Muscle of back (tissue), 11 donors: ENCODE results near the gene APC2. TPM values are rescaled to one million over a fixed set of nuclear protein-coding genes. Genes with fewer than 3 reads are reported as not detected.
"Not testable (repeated sequence)": the region's sequence is repeated elsewhere in the genome, so short reads cannot be mapped to it uniquely, and the experiment has no call there.

Source experiments
- DNase-seq, 3 donors: peaks; one replicate each; pipeline versions ENCODE4 v3.0.0 to v3.0.0-alpha.2; 2013
- polyA plus RNA-seq, 10 donors: library from polyadenylated mRNA; unstranded; fragments of 120-200 nt; gene quantifications; one replicate each; pipeline ENCODE4 v1.2.1, GENCODE V29; 2013; ENCODE audit not compliant: insufficient read length in 10 of 10

APC2 gene
- polyA plus RNA-seq, 10 donors: 0.47 to 1.2 (median 0.82) TPM

DNA sequence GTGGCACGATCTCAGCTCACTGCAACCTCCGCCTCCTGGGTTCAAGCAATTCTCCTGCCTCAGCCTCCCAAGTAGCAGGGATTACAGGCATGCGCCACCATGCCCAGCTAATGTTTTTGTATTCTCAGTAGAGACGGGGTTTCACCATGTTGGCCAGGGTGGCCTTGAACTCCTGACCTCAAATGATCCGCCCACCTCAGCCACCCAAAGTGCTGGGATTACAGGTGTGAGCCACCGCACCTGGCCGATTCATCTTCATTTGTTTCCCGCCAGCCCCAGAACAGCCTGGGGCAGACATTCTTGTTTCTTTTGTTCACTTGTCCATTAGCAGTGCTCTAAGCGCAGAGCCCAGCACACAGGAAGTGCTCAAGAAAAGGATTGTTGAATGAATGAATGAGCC, 27.1 kb downstream of the APC2 start:
- DNase-seq: not testable (repeated sequence)

DNA sequence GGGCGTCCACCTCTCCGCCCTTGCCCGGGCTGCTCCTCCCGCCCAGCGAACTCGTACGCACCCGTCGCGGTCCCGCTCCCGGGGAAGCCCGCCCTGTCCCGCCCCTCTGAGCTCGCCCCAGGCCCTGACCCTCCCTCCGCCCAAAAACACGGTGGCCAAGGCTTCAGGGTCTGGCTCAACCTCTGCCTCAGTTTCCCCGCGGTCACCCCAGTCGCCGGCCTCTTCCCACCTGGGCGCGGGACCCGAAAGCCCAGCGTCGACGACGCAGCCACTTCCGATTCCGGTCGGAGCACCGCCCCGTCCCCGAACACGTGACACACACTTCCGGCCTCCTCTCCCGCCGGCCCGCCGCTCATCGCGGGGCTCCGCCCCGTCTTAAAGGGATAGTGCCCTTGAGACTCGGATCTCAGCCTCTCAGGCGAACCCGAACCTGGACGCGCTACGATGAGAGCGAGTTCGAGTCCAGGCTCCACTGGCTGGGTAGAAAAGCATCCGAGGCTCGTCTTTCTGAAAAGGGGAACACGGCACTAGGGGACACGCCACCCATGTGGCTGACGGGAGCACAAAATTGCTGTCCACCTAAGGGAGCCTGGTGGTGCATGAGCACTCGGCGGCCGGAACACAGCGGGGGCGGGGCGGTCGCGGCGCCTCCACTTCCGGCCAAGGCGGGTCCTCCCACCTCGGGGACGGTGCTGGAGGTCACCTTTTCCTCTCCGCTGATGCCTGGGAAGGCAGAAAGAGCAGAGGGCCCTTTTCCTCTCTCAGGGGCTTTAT, 29.2 kb downstream of the APC2 start, which contains the start of gene C19orf25:
Gene C19orf25, minus strand, starts transcription at position 282 of the 774 bp plus-strand sequence. CDS start 312 bp downstream, outside the sequence.
- DNase-seq: peak; percentile 93 to 97 (median 95)

DNA sequence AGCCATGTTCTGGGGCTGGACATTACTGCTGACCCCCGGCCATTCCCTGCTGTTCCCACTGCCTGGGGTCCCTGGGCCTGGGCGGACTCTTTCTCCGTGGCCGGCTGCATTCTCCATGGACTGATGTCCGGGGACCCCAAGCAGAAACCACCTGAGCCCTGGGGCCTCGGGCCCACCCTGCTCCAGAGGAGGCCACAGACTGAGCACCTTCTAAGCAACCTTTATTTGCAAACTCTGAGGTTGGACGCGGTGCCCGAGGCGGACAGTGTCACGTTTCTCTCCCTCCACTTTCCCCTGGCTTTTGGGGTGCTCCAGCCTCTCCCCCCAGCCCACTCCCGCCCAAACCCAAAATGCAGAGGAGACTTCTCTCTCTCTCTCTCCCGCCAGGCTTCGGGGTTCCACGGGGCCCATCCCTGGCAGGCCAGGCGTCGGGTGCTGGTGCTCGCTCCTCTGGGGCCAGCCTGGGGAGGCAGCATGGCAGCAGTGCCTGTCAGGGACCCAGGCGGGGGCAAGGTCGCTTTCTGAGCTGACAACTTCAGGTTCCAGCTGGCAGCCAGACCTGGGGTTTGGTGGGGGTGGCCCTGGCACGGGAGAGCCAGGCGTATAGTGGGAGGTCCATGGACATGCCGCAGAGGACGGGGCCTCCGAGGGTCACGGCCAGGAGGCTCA, 31.4 kb downstream of the APC2 start:
- no peak for DNase-seq

DNA sequence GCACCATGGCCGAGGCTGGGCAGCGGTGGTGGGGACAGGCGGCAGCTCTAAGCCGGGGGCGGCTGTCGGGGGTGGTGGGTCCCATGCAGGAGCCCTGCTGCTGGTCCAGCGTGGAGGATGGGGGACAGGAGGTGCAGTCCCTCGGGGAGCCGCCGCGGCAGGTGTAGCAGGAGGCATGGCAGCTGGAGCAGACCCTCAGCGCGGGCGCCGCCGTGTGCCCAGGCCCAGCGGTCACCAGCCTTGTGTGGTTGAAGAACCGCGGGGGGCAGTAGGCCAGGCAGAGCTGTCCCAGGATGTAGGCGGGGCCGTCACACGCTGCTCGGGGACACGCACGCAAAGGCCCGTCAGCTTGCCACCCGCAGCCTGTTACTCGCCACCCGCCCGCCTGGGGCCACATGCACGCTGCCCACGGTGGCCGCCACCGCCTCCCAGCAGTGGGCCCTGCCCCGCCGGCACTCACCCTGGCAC, 32.0 kb downstream of the APC2 start:
- no peak for DNase-seq

DNA sequence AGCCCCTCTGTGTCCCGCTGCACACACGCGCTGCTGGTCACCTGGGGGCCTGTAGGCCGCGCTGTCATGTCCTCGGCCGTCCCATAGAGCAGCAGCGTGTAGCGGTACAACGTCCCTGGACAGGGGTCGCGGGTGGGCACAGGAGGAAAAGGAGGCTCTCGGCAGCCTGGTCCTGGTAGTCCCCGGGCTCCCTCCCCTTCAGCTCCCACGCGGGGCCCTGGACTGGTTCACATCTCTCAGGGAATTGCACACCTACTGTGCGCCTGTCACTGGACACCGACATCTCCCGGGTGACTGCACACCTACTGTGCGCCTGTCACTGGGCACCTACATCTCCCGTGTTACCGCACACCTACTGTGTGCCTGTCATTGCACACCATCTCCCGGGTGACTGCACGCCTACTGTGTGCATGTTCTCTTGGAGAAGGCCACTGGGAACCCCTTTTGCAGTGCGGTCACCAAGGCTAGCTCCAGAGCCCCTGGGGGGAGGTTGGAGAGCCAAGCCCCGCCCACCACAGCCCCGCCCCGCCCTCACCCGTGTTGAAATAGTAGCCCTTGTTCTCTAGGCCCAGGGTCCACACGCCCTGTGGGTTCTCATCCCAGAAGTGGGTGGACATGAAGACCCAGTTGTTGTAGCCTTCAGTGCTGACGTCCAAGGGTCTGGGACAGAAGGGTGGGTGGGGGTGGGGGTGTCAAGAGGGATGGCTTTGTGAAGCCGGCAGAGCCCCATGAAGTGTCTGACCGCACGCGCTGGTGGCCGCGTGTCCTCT, 32.6 kb downstream of the APC2 start:
- DNase-seq: no peak

DNA sequence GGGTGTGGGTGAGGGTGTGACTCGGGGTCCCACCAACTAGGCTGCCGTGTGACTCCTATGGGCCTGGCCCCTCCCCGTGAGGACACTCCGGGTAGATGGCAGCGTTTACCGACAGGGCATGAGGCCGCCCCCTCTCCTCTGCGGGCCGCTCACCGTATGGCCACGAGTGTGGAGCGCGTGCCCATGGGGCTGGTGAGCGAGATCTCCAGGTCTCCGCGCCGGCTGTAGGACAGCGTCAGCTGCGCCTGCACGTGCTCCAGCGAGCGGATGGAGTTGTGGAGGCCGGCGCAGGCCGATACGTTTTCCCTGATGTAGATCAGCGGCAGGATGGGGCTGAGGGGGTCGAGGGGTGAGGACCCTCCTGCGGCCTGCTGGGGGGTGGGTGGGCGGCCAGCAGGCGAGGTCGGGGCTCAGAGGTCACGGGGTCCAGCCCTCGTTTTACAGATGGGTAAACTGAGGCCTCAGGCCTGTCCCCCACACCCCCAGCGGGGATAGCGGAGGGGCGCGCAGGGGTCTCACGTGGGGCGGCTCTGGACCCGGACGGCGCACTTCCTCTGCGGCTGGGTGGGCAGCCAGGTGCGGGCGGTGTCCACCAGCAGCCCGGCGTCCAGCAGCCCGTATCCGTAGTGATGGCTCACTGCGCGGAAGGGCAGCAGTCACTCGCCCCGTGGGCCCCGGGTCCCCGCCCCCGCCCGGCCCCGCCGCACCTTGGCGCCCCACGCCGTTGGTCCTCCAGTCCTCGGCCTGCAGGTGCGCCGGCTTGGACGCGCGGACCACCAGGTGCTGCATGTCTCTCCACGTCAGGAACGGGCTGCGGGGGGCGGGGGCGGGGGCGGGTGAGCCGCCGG, 33.4 kb downstream of the APC2 start:
- DNase-seq: no peak

DNA sequence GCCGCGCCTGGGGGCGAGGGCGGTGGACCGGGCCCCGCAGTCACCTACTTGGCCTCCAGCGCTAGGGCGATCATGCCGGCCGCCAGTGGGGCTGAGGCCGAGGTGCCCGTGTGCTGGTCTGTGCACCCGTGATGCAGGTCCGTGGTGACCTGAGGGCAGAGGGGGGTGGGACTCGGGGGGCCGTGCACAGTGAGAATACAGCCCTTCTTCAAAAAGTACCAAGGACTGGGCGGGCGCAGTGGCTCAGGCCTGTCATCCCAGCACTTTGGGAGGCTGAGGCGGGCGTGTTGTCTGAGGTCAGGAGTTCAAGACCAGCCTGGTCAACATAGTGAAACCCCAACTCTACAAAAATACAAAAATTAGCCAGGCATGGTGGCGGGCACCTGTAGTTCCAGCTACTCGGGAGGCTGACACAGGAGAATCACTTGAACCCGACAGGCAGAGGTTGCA, 34.1 kb downstream of the APC2 start:
- no peak for DNase-seq

DNA sequence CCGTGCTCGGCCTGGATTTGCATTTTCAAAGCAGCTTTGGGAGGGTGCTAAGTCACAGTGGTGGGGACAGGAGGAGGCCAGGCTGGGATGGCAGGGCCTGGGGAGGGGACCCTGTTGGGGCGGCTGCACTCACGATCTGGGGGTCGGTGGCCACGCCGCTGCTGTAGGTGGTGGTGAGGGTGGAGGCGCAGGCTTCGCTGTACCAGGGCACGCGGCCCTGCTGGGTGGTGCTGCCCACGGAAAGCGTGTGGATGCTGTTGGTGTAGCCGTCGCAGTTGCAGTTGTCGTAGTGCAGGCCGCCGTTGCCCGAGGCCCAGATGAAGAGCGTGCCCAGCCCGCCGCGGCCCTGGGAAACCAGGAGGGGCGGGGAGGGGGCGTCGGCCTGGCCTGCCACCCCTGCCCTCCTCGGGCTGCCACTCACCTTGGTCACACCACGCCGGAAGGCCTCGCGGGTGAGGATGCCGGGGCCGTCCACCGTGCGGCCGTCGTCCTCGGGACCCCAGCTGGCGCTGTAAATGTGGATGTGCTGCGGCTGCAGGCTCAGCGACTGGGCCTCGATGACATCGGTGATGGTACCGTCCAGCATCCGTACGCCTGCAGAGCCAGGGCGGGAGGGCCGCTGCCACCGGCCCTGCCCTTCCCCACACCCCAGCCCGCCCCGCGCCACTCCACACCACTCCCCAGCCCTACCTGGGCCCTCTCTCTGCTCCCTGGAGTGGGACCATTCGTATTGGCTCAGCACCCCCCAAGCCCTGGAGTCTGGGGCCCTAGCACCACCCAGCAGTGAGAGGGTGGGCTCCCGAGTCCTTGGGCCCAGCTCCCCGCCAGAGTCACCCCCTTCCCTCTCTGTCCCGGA, 37.0 kb downstream of the APC2 start:
- no peak for DNase-seq

DNA sequence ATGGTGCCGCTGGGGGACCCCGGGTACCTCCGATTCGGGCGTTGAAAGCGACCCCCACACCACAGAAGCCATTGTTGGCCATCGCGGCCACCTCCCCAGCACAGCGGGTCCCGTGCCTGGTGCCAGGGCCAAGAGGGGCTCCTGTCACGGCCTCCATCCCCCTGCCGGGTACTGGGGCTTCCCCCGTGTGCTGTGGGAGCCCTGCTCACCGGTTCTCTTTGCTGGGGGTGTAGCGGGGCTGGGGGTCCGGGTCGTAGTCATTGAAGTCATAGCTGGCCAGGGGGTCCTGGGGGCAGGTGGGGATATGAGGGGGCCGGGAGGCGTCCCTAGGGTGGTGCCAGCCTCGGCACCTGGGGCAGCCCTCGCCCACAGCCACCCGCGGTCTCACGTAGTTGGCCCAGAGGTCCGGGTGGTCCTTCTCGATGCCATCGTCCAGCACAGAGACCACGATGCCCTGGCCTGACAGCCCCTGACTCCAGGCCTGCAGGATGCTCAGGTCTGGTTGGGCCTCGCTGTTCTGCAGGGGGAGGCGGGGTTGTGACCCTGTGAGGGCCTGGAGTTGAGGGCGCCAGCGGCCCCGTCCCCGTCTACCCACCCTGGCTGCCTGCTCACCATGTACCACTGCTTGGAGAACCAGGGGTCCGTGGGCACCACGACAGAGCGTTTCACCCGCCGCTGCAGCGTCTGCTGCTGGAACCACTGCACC, 37.8 kb downstream of the APC2 start:
- no peak for DNase-seq

DNA sequence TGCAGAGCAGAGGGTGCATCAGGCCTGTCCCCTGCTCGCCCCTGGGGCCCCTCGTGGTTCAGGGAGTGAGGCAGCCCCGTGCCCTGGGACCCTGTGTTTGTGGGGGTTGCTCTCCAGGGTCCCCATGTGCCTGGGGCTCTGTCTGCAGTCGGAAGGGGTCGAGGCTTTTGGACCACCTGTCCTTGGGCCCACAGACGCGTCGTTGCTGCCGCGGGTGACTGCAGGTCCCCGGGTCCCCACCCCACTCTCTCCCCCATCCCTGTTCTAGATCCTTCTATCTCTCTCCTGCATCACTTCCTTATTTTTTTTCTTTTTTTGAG, 38.3 kb downstream of the APC2 start:
- DNase-seq: no peak

DNA sequence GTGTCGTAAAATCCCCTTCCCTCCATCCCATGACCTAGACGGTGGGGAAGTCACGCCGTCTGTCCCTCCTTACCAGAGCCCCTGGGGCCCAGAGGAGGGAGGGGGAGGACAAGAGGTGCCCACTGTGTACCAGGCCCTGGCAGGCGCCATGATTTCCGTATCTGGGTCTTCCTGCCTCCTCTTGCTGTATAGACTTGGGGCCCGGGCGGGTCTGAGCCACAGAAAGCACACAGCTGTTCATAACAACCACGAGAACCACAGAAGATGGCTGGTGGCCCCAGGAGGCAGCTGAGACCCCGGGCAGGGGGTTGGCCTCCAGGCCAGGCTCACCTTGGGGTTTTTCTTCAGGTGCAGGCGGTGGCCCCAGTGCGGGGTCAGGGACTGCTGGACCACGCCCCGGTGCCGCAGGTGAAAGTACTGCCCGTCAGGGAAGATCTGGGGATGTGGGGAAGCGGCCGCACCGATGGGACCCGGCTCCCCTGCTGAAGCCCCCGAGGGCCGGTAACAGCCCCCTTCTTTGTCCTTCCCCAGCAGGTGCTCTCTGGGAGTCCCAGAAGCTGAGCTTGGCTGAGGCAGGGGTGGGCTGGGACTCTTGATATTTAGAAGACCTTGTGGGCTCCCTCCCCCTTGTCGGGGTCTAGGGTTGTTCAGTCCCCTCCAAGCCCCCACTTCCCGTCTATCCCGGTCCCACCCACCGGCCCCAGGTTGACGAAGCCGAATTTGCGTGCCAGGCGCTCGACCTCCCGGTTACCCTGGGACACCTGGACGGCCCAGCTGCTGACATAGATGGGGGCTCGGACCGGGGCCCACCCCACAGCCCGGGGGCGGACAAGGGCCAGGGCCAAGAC, 39.8 kb downstream of the APC2 start:
- no peak for DNase-seq

DNA sequence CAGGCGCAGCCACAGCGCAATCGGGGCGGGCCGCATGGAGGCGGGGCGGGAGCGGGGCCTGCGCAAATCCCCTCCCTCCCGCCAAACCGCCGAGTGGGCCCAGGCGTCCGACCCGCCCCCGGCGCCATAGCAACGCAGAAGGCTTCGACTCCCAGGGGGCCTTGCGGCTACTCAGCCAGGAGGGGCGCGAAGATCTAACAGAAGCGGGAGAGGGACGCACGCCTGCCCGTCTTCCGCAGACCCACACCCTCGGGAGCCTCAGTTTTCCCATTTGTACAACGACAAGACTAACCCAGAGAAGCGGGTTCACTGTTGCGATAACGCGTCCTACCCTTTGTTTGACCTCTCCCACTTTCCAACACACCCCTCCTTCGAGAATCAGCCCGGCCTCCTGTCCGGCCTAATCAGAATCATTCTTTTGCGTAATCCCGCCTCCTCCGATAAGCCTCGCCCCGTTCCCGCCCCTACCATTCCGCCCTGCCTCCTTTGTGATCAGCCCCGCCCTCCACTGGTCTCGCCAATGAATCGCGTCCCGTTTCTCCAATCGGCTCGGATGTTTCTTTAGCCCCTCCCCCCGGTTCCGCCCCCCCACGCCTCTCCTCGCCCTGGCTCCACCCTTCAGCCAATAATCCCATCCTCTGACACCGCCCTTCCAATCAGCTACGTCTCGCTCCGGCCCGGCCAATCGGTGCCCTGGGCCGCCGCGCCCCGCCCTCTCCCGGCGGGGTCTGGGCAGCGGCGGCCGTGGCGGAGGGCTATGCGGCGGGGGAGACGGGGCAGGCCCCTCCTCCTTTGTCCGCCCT, 40.6 kb downstream of the APC2 start, which contains the start of gene PCSK4:
Gene PCSK4, minus strand, starts transcription at position 40 of the 803 bp plus-strand sequence. Its CDS starts 4 bp downstream, at position 36.
- peak; percentile 98 to 99 (median 99) for DNase-seq

DNA sequence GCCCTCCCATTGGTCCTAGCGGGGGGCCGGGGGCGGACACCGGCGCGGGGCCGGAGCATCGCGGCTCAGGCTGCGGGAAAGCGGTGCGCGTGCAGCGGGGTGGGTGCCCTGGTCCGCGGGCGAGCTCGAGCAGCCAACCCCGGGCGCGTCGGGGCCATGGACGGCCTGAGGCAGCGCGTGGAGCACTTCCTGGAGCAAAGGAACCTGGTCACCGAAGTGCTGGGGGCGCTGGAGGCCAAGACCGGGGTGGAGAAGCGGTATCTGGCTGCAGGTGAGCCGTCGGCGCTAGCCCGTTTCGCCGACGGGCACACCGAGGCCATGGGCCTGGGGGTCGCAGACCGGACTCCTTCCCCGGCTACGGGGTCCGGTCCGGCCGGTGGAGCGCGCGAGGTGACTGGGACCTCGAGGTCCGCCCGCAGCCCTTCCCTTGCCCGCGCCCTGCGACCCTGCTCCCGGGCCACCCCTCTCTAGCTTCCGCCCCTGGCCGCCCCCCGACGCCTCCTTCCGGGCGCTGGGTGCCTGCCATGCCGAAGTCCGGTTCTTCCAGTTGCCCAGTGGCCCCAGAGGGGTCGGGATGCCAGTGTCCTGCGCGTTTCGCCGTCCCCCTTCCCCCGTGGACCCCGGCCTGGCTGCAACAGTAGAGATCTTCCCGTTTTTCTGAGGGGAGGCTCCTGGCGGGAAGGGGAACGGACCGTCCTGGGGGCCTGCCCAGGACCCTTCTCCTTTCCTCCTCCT, 41.4 kb downstream of the APC2 start, which contains the start of gene REEP6:
Gene REEP6, plus strand, starts transcription at position 68 of the 735 bp plus-strand sequence. Its CDS starts 89 bp downstream, at position 157.
- no peak for DNase-seq

DNA sequence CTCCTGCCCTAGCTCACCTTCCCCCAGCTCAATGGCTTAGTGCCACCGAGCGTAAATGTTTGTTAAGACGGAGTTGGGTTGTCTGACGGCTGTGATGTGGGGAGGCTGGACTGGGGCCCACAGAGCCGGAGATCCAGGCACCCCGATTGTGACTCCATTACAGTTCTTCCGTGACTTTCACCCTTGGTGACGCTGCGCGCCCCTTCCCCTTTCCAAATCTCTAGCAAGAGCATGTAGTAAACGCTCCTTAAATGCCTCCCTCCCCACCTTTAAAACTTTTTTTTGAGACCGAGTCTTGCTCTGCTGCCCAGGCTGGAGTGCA, 41.9 kb downstream of the APC2 start:
- DNase-seq: no peak

DNA sequence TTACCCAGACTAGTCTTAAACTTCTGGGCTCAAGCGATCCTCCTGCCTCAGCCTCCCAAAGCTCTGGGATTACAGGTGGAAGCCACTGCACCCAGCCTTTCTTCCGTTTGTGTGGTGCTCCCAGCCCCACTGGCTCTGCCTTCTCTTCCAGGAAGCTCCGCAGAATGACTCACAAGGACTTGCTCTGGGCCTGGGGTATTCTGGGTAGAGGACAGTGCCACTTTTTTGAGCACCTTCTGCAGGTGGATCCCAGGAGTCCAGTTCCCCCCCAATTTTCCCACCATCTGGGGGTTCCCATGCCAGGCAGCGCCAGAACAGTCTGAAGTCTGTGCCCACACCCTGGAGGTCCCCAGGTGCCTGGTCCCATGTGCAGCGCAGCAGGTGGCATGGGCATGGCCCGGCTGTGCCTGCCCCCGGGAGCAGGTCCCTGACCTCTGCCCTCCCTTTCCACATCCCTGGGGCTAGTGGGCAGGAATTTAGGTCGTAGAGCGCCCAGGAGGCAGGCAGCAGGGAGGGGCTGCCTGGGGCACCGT, 42.6 kb downstream of the APC2 start:
- DNase-seq: no peak

DNA sequence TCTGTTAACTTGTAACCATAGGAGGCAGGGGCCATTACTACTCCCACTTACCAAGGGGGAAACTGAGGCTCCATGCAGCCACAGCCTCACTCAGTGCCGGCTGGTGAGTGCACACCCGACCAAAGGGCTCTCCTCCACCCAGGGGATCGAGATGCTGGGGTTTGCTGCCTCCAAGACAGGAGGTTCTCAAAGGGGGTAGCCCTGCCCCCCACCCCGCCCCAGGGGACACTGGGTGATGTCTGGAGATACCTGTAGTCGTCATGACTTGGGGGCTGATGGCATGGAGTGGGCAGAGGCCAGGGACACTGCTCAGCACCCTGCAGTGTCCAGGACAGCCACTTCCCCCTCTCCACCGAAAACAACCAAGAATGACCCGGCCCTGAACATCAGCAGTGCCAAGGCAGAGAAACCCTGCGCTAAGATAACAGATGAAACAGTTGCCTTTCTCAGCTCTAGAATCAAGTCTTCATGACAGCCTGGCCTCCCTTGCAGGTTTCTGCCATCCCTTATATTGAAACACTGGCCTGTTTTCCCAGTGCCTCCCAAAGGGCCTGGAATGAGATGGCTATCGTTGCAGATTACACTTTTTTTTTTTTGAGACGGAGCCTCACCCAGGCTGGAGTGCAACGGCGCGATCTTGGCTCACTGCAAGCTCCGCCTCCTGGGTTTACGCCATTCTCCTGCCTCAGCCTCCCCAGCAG, 44.3 kb downstream of the APC2 start:
- DNase-seq: no peak
